Cerebellar cortex (tissue), 1 donor: Measurements from ENCODE around the gene USP11.

Experiments used
- DNase-seq: peaks from one replicate; pipeline ENCODE4 v3.0.0-alpha.2; 2015; ENCODE audit warnings: low spot score

The USP11 gene

DNA sequence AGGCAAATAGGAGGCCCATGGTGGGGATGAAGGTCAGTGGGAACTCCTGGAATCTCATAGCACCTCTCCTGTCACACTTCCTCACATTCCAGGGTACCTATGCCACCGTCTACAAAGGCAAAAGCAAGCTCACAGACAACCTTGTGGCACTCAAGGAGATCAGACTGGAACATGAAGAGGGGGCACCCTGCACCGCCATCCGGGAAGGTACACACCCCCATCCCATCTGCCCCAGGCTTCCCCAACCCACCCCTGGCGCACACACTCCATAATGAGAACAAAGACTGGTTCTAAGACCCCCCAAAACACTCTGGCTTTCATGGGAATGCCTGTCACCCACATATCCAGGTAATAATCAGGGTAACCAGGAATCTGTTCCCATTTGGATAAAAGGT, 7.9 kb upstream of the USP11 start:
- DNase-seq: no peak

DNA sequence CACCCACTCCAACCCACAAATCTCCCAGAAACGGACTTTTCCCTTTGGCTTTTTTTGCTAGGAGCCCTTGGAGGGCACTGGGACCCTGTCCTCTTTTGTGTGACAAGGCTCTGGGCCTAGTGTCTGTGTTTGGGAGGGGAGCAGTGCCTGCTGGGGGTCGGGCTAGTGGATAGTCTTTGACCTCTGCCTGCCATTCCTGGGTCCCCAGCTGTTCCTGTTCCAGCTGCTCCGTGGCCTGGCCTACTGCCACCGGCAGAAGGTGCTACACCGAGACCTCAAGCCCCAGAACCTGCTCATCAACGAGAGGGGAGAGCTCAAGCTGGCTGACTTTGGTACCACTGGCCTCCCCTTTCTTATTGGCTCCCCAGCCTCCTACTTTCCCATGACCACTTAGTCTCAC, 6.7 kb upstream of the USP11 start:
- no peak for DNase-seq

DNA sequence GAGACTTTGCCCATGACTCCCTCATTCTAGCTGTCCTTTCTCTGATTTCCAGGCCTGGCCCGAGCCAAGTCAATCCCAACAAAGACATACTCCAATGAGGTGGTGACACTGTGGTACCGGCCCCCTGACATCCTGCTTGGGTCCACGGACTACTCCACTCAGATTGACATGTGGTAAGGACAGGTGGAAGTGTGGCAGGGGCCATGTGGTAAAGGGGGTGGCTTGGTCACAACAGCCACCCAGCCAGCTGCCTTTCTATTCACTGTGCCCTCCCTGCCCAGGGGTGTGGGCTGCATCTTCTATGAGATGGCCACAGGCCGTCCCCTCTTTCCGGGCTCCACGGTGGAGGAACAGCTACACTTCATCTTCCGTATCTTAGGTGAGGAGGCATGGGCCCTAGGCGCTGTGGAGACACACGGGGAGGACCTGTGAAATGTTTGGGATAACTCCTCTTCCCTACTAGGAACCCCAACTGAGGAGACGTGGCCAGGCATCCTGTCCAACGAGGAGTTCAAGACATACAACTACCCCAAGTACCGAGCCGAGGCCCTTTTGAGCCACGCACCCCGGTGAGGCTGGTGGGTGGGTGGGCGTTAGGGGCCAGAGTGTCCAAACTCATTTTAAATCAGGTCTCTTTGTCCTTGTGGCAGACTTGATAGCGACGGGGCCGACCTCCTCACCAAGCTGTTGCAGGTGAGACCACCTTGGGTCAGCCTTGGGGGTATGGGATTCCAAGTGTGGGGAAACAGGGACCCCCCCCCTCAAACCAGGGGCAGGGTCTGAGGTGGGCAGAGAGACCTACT, 6.1 kb upstream of the USP11 start:
- DNase-seq: no peak

DNA sequence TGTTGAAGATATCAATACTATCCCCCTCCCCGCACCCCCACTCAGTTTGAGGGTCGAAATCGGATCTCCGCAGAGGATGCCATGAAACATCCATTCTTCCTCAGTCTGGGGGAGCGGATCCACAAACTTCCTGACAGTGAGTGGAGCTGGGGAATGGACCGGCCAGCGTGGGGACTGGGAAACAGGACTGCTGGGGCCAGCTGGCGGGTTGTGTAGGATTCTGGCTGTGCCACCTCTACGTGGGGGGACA, 5.5 kb upstream of the USP11 start:
- no peak for DNase-seq

DNA sequence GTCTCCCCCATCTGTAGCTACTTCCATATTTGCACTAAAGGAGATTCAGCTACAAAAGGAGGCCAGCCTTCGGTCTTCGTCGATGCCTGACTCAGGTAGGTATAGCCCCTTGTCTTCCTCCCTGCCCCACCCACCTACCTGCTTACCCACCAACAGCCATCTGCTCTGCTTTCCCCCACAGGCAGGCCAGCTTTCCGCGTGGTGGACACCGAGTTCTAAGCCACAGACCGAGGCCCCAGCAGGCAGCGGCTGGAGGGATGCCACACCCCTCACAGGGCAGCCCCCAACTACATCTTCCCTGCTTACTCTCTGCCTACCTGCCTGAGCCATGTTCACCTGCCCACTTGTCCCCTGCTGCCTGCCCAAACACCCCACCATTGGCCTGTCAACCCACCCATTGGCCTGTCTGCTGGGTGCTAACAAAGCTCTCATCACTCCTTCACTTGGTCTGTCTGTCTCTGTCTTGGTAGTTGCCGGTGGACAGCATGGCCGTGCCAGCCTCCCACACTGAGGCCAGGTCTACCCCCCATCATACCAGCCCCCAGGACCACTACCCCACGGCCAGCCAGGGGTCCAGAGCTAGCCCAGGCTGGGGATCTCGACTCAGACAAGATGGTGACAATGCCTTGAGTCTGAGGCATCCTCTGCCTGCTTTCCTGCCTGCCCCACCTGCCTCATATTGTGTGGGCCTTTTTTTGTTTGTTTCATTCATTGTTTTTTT, 4.1 kb upstream of the USP11 start:
- no peak for DNase-seq

DNA sequence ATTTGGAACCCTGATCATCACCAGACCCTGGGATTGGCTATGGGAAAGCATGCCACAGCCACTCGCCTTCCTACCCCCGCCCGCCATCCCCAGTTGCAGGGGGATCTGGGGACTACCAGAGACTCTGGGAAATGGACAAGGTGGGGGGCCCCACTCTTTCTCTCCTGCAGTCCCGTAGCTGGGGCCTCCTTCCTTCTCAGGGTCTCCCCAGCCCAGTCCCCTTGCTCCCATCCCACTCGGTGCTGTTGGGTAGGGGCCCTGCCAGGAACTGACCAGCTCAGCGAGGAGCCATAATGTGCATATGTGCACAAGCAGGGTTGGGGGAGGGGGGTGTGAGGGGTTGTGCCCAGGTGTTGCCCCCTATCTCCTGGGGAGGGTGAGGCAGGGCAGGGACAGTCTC, 3.4 kb upstream of the USP11 start:
- no peak for DNase-seq

DNA sequence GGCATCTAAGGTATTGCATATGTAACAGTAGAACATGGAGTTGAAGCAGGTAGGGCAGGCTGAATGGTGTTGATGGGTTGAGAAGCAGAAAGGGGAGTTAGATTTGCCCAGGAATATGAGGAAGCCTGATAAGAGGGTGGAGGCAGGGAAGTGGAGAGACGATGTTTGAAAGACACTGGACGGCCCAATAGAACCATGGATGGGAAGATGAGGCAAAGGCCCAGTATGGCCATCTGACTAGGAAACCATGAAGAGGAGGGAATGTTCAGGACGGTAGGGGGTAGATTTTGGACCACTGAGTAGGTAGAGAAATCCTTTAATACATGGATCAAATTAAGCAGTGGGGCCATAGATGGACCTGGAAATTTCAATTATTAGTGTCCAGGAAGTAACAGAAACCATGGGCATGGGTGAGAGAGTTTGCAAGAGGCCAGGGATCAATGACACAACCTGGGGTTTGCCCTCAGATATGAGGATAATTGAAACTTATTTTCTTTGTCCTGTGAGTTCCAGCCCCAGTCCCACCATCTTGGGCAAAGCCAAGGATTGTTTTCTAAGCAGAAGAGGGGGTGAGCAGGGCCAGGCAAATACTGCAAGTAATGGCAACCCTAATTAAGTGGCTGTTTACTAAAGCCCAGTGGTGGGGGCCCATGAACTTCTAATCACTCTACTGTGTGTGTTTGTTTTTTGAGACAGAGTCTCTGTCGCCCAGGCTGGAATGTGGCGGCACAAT, 2.5 kb upstream of the USP11 start:
- DNase-seq: no peak

DNA sequence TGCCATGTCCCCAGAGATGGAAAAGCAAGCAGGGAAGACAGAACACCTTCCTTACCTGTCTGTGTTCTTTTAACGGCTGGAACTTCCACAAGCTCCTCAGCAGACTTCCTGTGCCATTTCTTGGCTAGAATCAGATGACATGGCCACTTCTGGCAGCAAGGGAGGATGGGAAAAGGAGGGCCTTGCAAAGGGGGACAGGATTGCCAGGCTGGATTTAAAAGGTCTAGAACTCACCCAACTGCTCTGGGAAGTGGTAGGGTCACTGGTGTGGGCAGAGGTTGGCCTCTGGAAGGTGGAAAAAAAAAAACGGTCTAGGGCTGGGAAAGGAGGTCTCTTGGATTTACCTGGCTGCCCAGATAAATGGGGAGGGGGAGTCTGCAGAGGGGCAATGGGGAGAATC, 1.6 kb upstream of the USP11 start:
- no peak for DNase-seq

DNA sequence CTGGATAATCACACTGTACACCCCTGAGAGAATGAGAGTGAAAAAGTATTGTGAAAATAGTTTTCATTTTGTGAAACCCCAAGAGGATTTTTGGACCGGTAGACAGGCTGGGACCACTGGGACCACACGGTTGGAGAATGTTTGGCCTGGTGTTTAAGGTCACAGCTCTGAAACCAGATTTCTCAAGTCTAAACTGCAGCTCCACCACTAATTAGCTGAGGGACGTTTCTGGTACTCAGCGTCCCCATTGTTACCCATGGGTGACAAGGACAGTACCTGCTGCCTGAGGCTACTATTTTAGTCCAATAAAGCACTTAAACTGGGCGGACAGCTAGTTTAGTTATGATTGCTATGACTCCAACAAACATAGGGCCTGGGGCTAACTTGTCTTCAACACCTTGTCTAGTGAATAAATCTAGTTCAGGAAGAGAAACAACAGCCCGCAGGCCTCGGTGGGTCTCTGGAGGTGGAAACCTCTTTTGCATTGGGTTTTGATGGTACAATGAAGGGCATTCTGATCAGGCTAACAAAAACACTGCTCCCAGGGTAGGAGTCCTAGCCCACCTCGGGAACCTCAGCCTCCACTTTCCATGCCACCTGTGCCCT, 509 bp upstream of the USP11 start:
- no peak for DNase-seq

DNA sequence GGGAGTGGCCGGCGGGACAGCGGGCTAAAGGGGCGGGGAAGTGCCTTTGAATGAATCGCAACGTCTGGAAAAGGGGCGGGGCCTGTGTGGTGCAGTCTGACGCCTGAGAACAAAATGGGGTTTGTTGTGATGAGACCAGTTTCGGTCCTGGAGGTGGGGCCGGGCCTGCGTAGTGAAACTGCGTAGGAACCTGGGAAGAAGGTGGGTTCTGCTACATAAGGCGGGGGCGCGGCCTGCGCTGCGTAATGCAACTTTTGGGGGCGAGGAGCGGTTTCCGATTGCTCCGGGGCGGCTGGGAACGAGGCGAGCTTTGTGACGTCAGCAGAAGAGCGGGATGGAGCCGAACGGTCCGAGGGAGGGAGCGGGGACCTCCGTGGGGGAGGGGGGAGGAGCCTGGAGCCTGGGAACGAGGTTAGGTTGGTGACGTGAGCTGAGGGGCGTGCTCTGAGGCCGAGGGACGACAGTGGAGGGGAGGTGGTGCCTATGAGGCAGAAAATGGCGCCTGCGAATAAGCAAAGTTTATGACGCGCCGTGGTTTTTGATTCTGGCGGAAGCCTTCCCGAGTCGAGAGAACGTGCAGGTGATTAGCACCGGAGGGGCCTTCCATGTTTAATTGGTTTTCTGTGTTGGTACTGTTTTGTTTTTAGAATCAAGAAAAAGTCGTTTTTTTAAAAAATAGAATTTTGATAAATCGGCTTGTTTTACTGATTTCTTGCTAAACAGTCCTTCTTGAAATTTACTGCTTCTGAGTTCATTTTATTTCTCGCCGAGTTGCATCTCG, 714 bp downstream of the USP11 start:
- DNase-seq: peak; percentile 97

DNA sequence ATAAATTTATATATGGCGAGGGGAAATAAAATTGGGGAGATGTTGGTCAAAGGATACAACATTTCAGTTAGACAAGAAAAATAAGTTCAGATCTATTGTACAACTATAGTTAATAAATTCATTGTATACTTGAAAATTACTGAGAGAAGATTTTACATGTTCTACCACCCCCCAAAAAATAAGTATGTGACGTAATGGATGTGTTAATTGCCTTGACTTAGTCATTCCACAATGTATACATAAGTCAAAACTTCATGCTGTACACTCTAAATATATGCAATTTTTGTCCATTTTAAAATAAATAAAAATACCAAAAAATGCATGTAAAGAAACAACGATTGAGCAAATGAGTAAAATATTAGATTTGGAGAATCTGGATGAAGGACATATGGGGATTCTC, 1.8 kb downstream of the USP11 start:
- no peak for DNase-seq

DNA sequence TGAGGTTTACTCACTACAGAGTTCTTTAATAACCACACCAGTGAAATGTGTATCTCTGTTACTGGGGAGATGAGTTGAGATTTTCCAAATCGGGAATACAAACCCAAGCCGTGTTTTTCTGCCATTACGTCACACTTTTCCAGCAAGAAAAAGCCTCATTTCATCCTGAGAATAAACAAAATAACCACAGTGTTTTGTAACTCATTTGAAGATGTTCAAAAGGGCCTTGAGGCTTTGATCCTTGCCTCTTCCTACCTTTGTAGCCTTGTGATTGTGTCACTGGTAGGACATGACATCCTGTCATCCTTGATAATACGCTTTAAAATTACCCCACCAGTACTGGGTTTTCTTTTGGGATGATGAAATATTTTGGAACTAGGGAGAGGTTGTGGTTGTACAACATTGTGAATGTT, 2.9 kb downstream of the USP11 start:
- DNase-seq: no peak

DNA sequence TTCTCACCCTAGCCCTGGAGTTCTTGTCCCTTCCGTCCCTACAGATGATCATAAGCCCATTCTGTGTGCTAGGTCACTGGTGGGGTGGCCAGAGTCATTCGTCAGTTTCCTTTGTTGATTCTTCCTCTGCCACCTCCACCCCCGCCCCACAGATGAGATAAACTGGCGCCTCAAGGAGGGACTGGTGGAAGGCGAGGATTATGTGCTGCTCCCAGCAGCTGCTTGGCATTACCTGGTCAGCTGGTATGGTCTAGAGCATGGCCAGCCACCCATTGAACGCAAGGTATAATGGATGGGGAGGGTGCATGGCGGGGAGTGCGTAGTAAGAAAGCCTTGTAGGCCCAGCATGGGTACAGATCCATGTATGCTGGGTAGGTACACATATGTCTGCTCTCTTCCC, 6.4 kb downstream of the USP11 start:
- no peak for DNase-seq

DNA sequence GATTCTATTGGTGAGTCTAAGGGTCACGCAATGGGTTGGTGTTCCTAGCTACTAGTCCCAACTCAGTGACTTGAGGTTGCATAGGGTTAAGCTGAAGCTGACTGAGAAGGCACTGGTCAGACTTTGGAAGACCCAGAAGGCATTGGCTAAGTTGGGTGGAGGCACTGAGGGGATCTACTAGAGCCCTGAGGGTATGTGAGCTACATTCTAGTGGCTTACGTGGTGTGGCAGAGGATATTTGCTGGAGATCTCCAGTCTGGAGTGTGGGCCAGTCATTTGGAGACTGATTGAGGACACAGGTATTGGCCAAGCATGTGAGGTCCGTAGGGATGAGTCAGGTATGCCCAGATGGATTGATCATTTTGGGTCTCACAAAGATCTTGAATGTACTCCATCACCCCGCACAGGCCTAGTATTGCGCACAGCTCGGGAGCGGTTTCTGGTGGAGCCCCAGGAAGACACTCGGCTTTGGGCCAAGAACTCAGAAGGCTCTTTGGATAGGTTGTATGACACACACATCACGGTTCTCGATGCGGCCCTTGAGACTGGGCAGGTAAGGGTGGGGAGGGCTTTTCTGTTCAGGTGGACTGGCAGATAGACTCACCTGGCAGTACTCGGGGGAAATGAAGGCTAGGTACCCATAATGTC, 7.2 kb downstream of the USP11 start:
- no peak for DNase-seq

DNA sequence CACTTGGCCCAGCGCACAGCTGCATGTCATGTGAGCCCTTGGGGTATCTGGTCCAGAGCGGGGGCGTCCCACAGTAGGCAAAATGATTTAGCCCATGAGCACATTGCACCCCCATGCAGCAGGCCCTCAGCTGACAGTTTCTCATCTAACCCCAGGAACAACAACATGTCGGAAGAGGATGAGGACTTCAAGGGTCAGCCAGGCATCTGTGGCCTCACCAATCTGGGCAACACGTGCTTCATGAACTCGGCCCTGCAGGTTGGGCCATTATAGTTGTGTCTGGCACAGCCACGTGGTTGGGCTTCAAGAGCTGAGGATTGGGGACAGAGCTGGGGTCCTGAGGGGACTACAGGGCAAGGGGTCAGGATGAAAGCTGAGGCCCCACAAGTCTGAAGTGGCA, 7.8 kb downstream of the USP11 start:
- DNase-seq: no peak

DNA sequence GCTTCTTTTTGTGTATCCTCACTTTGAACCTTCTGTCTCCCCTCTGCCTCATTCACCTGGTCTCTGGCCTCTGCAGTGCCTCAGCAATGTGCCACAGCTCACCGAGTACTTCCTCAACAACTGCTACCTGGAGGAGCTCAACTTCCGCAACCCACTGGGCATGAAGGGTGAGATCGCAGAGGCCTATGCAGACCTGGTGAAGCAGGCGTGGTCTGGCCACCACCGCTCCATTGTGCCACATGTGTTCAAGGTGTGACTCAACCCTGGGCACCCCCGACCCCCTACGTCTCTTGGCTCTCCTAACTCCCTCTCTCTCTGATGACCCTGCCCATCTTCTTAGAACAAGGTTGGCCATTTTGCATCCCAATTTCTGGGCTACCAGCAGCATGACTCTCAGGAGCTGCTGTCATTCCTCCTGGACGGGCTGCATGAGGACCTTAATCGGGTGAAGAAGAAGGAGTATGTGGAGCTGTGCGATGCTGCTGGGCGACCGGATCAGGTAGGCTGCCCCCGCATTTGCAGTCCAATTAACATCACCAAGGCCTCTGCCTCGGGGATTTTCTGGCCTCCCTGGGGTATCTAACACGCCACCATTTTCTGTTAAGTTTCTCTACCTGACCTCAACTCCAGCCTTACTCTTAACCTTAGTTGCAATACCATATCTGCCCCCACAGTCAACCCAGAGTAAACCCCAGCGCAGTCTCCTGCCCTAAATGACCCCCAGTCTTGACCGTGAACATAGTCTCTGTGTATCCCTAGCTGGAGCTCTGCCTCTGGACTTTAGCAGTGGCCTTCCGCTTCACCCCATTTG, 8.6 kb downstream of the USP11 start:
- no peak for DNase-seq

DNA sequence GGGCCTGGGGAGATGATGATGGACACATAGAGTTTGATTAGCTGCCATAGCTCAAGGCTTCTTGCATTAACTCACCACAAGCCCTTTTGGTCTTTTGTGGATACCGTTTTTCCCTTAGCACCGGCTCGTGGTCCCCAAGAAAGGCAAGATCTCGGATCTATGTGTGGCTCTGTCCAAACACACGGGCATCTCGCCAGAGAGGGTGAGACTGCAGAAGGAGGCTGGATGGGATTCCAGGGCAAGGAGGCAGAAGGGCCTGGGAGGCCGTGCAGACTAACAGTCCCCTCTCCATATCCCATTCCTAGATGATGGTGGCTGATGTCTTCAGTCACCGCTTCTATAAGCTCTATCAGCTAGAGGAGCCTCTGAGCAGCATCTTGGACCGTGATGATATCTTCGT, 9.5 kb downstream of the USP11 start:
- DNase-seq: no peak

DNA sequence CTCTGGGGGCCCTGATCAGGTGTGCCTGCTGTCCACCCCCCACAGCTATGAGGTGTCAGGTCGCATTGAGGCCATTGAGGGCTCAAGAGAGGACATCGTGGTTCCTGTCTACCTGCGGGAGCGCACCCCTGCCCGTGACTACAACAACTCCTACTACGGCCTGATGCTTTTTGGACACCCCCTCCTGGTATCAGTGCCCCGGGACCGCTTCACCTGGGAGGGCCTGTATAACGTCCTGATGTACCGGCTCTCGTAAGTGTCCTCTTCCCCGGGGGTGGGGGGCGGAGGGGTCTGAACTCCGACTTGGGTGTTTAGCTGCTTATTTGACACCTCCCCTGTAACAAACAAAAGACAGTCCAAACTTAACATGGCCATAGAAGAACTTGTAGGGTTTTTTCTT, 10.5 kb downstream of the USP11 start:
- no peak for DNase-seq

DNA sequence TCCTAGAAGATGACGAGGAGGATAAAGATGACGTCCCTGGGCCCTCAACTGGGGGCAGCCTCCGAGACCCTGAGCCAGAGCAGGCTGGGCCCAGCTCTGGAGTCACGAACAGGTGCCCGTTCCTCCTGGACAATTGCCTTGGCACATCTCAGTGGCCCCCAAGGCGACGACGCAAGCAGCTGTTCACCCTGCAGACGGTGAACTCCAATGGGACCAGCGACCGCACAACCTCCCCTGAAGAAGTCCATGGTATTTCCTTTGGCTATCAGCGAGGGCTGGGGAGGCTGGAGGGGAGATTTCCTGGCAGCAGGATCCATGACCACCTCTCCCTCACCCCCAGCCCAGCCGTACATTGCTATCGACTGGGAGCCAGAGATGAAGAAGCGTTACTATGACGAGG, 11.9 kb downstream of the USP11 start:
- no peak for DNase-seq

DNA sequence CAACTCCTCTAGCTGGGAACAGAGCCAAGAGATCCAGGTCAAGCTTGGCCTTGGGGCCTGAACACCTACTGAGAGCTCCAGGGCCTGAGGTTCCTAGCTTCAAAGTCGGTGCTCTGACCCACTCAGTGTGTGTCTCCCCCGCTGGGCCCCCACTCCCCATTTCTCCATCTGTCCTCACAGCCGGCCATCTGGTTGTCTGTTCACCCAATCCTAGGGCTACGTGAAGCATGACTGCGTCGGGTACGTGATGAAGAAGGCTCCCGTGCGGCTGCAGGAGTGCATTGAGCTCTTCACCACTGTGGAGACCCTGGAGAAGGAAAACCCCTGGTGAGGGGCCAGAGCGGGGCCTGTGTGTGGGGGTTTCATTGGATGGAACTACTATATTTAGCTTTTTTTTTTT, 12.3 kb downstream of the USP11 start:
- DNase-seq: no peak
